Measurements from ENCODE around the gene INPP5K.

The INPP5K gene

DNA sequence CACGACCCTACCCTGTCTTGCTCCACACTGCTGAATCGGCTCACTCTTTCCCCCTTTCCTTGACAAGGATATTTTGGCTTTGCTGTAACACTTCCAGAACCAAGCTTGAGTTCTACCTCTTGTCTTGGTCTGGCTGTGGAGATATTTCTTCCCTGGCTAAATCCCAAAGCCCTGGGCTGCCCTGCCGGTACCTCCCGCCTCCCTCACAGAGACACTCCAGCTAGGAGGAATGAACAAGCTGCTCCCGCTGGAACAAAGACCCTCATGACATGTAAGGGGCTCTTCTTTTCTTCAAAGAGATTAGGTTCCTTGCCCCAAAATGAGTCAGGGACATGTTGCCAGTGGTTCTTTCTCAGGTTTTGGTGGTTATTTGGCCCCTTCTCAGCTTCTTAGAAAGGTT lies 10.8 kb downstream of the INPP5K start:
- DNase-seq (ENCODE audit: low spot score), result no peak

DNA sequence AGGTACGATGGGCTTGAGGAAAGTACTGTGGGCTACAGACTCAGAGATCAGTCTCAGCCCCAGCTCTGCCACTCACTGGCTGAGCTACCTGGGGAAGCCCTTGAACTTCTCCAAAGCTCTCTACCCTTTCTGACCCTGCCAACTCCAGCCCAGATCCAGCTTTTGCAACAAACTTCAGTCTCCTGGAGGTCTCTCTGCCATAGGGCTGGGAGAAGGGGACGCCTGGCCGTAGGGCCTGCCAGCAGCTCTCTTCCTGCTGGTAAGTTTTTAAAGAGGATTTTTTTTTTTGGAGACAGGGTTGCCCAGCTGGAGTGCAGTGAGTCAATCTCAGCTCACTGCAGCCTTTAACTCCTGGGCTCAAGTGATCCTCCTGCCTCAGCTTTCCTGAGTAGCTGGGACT lies 11.5 kb downstream of the INPP5K start:
- no peak for DNase-seq (ENCODE audit: low spot score)

DNA sequence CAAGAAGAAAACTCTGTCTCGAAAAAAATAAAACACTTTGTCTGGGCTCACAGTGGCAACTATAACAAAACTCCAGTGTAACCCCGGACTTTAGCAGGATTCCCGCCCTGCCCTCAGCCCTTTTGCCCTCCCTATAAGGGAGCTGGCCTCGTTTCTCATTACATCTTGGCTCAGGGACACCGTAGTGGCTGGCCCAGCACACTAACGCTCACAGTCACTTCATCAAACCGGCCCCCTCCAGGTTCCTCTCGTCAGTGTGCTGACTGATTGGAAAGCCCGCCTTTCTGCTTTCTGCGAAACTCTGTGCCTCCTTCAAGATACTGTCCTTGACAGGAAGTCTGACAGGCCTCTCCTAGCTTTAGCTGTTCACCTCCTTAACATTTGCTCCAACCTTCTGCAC lies 12.7 kb downstream of the INPP5K start:
- no peak for DNase-seq (ENCODE audit: low spot score)

DNA sequence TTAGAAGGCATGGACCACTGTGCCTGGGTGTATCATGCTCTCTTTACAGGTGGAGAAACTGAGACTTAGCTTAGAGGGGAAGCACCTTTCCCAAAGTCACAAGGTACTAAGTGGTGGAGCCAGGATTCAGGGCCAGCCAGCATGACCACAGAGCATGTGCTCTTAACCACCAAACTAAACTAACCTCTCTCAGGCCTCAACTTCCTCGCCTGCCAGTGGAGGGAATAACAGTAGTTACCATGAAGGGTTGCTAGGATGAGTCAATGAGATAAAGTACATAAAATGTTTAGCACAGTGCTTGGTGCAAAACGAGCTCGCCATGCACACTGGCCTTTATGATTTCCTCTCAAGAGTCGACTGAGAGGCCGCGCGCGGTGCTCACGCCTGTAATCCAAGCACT lies 17.5 kb downstream of the INPP5K start:
- no peak for DNase-seq (ENCODE audit: low spot score)

DNA sequence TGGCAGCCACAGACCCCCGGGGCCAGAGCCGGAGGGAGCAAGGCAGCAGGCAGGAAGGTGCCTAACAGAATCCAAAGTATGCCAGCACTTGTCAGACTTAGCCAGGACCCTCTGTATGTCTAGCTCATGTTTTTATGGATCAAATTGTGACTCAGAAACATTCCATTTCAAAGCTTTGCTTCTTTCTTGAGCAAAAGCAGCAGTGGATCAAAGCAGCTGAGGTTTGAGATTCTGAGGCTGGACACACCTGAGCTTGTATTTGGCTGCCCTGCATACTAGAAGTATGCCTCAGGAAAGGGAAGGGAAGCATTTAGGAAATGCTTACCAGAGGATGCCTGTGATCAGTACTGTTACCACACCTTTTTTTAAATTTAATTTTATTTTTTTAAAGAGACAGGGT lies 18.2 kb downstream of the INPP5K start:
- no peak for DNase-seq (ENCODE audit: low spot score)

DNA sequence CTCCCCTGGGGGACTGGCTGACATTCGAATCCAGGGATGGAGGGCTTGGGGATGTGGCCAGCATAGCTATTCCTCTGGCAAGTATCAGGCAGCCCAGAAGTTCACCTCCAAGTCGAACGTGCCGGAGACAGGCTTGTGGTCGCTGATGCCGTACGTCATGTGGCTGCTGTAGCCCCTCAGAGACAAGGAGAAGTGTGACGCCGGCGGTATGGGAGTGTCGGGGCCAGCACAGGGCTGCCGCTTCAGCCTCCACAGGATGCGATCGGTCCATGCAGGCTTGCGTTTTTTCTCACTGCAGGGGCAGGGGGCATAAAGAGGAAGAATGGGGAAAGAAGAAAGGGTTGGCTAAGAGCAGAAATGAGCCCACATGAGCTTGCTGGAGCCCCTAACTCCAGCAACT lies 18.6 kb downstream of the INPP5K start:
- DNase-seq (ENCODE audit: low spot score), result no peak

DNA sequence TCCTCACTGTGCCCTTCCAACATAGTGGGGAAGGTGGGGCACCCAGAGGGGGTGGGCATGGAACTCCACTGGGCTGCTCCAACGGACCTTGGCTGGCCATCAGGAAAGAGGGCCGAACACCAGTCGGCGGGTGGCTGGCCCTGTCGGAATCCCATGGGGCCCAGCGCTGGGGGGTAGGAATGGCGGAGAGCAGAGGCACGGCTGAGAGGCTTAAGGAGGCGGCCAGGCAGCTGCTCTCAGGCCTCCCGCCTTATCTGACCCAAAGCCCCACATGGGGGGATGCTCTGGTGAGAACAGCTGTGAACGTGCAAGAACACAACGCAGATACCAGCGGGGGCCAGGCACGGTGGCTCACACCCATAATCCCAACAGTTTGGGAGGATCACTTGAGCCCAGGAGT lies 19.5 kb downstream of the INPP5K start:
- DNase-seq (ENCODE audit: low spot score), result no peak

DNA sequence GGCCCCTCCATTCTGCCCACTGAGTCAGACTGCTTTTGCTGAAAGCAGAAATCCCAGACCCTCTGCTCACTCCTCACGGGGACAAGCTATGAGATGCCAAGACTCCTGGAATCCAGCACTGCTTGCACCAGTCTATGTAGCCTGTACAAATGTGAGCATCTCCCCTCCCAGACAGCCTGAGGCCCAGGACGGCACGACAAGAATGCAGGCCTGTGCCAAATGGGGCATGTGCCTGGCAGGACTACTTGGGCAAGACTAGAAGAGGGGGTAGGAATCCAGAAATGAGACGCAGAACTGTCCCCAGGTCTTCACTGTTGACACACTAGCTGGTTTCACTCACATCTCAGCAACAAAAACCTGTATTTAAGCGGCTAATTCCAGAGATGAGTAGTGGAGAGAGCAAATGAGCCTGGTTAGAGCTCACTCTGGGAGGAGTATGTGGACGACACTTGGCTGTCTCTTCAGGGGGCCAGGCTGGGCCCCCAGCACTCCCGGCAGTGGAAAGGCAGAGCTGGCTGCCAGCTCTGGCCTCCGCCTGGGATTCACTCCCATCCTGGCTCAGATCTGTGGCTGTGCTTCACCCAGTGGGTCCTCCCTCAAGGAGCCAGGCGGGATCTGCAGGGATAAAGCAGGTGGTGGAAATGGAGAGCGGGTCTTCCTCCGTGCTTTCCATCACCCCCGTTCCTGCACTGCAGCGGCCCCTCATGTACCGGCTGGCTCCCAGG lies 21.0 kb downstream of the INPP5K start:
- no peak for DNase-seq (ENCODE audit: low spot score)

DNA sequence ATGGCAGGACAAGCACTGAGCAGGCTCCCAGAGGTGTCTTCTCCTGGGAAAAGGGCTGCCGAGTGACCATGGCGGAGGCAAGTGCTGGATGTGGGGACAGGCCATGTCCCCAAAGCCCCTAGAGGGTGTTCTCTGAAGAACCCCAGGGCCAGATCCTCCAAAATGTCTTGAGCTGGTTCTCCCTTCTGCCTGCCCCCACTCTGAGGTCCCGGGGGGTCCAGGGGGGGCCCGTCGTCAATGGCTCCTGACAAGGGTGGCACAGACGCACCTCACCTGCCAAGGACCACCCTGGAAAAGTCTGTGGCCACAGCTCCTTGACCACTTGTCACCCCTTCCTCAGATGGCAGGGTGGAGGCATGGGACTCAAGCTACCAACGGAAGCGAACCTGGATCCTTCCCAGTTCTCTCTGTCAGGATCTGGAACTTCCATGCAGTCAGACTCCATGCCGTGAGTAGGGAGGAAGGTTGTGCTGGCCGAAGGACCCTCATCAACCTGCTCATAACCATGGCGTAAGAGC lies 21.6 kb downstream of the INPP5K start:
- DNase-seq (ENCODE audit: low spot score), result no peak

DNA sequence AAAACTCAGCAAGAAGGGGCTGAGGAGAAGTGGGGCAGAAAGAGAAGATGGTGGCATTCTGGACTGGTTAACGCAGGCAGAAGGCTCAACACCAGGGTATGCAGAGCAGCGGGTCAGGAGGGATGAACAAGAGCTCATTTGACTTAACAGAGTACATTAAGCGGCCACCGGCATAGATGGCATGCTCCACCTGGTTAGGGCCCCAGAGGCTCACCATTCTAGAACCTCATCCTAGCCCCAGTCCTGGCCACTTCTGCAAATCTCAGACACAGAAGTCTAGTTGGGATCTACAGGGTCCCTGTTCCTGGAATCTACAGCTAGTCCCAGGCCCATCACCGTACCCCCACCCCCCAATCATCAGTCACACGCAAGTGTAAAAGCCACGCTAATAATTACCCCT lies 22.2 kb downstream of the INPP5K start:
- no peak for DNase-seq (ENCODE audit: low spot score)

DNA sequence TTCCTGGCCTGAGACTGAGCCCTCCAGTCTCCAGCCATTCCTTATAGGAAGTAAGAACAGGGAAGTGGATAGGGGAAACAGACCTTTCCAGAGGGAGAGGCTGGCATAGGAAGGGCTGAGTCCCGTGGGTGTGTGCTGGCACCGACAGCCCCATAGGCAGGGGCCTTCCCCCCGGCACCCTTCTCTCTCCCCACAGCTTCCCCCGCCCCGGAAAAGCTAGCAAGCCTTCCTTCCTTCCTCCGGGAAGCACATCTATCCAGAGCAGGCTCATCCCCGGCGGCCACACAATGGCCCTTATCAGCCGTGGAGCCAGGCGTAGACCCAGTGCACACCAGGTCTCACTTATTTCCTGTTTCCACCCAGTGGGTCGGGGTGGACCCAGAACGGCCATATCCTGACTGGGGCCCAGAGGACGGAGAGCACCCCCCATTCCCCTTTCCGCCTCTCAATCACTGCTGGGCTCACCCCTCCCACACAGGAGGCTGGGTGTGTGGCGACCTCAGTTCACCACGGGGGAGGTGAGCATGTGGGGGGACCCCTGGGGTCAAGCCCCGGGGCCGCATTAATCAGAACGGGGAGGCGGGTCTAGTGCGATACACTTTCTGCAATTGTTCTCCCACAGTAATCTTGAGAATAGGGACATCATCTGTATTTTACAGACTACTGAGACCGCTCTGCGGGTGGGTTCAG lies 23.0 kb downstream of the INPP5K start:
- DNase-seq (ENCODE audit: low spot score), result no peak

DNA sequence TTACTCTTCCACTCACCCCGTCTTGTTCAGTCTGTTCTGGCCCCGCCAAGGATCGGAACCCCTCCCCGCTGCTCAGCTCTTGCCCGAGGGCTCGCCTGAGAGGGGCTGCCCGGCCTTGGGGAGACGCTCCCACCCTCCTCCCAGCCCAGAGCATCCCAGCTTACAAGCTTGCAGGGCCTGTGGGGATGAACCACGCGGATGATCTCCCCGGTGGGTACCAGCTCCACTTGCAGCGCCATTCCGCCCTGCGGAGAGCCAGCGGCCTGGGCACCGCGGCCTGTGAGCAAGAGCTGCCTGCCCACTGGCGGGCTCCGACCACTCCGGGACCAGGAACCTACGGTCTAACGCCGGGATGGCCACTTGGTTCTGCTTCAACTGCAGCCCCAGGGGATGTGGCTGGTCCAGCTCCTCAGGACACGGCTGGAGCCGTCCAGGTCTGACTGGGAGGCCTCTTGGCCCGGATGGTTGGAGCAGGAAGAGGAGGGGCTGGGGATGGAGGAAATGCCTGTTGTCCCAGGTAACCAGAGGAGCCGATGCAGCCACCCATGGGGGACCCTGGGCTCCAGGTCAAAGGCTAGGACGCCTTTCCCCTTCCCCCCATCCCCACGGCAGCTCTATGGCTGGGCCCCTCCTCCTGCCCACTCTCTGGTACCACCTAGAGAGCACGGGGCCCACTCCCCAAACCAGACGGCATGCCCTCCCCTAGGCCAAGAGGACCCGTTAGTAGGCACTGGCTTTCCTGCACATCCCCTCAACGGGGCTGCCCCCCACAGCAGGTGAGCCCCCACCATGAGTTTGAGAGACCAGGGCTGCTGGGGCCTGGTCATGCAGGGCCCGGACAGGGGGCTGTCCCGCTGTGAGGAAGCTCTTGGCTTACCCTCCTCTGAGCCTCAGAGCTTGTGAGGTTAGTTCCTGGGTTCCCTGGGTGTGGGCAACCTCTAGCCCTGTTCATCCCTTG lies 23.9 kb downstream of the INPP5K start, which contains the start of gene MYO1C:
TSS of gene MYO1C (minus strand) at position 438 of the 958 bp plus-strand sequence. CDS start at position 239, 199 bp downstream.
- no peak for DNase-seq (ENCODE audit: low spot score)

DNA sequence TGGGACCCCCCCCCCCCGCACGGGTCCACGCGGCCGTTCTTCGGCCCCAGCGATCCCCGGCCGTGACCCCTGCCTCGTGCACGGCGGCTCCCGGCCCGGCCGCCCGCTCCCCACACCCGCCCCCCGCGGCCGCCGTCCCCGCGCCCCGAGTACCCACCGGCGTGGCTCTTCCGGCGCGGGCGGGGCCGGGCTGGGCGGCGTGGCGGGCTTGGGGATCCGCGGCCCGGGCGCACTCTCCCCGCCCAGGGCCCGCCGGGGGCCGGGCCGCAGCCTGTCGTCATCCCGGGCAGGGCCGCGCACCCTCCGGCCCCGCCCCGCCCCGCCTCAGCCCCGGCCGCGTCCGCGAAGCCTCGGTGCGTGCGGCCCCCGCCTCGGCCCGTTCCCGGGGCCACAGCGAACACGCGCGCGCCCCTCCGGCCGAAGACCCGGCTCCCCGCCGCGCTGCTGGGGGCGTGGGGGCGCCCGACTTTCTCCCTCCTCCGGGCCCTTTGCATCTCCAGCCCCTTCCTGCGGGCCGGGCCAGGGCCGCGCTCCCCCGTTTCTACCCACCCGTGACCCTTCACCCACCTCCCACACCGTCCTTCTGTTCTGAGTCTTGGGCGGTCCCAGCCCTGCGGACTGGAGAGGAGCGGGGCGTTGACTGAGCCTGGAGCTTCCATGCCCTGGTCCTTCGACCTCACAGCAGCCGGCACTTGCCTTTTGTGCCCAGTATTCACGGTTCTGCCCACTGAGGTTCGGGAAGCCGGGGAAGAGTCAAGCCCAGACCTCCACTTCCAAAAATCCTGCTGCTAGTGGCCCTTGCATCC lies 24.8 kb downstream of the INPP5K start:
- DNase-seq (ENCODE audit: low spot score), result peak; percentile 22

DNA sequence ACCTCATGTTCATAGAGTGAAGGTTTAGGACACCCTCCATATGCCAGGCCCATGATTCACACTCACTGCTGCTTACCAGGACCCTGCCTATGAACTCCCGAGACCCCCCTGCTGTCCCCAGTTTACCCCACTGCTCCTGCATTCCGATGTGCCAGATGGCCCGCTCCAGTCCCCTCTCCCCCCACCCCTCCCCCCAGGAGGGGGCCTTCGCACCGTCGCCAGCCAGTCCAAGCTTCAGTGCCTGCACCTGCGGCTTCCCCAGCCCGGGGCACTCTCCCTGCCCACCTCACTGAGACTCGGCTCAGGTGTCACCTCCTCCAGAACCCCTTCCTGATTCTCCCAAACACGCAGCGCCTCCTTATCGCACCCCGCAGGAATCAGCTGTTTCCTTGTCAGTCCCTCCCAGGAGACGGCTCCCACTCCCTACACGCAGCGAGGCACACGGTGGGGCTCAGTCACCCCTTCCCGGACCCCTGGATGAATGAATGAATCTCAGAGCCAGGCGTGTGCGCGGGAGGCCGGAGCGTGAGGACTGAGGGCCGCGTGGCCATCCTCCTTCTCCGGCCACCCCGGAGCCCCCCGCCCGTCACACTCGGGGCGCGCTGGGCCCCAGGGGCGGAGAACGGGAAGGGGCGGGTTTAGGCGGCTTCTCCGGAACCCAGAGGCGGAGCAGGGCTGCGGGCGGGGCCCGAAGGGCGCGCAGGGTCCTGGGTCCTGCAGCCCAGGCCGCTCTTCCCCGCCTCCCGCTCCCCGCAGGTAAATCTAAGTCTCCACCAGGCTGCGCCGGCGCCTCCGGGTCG lies 25.6 kb downstream of the INPP5K start:
- DNase-seq (ENCODE audit: low spot score), result peak; percentile 62

DNA sequence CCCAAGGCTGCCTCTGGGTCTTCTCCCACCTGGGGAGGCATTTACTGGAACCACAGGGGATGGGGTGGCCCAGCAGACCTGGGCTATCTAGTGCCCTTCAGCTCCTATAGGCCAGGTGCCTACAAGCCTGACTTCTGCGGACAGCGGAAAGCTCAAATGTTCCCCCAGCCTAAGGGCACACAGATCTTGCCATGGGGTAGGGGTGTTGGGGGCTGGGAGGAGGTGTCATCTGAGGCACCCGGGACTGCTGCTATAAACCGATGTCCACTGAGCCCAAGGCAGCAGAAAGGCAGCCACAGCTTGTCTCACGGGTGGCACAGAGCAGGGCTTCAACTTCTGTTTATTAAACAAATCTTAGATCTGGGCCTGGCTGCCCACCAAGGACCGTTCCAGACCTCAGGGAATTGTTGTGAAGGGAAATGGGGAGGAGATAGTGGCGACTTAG lies 27.6 kb downstream of the INPP5K start:
- DNase-seq (ENCODE audit: low spot score), result no peak

DNA sequence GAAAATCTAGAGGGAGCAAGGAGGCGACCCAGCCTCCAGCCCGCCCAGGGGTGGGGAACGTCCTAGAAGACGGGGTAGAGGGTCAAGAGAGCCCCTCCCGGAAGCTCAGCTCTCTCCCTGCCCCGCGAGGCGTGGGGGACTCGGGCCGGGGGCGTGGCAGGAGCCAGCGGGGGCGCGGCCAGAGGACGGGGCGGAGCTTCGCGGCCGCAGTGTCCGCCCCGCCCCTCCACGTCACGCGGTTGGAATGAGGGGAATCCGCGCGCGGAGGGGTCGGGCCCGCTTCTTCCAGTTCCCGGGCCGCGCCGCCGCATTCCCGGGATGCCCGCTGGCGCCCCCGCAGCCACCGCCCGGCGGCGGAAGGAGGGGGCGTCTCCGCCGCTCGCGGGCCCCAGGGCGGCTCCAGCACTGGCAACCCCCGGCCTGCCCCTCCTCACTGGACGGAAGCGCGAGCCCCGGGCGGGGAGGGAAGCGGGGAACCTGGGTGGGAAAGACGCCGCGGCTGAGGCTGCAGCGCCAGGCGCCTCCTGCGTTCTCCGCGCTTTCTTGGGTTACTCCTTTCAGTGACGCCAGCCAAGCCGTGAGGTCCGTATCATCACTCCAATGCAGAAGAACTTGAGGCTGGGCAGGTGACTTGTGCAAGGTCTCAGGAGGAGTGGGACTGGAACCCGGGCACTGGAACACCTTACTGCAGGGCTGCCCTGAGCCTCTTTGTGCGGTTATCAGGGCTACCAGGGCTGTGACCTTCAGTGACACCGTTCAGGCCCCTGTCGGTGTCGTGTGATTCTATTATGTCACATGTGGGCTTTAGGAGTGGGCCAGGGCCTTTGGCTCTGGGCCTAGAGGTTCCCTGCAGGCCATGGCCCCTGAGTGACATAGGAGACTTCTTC lies 28.2 kb downstream of the INPP5K start:
- DNase-seq (ENCODE audit: low spot score), result peak; percentile 53

DNA sequence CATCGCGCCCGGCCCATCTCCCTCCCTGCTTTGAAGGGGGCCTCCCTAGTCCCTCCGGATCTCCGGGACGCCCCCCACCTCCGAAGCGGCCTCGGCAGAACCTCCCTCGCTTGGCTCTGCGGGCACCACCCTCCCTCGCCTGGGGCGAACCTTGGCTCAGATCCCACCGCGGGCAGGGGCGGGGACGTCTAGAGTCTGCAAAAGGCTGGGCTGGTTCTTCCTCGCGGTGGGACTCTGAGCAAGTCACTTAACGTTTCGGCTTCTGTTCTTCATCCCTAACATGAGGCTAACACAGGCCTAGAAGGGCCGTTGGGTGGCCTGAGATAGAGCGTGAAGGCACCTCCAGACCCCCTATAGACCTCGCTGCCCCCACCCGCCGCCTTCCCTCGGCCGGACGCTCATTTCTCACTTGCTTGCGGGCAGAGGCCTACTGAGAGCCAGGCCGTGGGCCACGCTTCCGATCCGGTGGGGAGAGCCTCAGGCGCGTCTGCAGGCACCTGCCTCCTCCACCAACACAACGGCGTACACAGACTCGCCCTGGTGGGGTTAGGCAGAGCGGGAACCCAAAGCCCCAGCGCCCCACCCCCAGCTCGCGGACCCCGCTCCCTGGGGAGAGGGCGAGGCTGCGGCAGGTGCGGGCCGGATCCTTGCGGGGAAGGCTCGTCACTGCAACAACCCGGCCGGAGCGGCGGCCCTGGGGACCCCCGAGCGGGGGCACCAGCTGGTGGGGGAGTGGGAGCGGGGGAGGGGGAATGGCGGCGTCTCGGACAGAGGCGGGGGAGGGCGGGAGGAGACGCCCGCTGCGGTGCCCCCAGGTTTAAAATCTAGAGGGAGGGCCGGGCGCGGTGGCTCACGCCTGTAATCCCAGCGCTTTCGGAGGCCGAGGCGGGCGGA lies 29.4 kb downstream of the INPP5K start:
- peak; percentile 79 for DNase-seq (ENCODE audit: low spot score)

Measured in CD4-positive, alpha-beta T cell treated with Interleukin-2 at 100 ng/mL for 4 hours (primary cell).